ENCODE results near the gene MAPRE2.

- TF ChIP-seq CTCF (IDR thresholded peaks at IDR 0.05) (no peak), POLR2A (IDR thresholded peaks at IDR 0.05) (no peak)
These were observed 4.6 kb downstream of the MAPRE2 start for GRCh38 chr18:35045806-35046205.

All from heart left ventricle (tissue), 13 donors.